ENCODE data around the gene BUD31. TPM values are rescaled to one million over a fixed set of nuclear protein-coding genes. Genes with fewer than 3 reads are reported as not detected.
"Not testable (repeated sequence)": the region's sequence is repeated elsewhere in the genome, so short reads cannot be mapped to it uniquely, and the experiment has no call there.

The BUD31 gene
- total RNA-seq, 1 donor from 2014 or later: 55.2 TPM

DNA sequence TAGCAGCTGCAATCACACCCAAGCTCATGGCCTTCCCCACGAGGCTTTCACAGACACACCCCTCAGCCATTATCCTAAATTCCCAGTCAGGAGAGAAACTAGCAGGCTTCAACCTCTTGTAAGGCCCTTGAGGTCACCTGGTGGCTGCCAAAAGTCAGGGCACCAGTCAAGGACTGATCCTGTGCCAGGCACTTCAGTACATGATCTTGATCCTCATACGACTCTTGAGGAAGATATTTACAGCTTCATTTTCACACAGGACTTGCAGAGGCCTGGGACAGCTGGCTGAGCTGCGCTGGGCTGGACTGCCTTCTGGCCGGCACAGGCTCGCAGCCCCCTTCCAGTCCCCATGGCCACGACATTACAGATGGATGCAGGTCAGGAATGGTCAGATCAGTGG is 9.2 kb upstream of the BUD31 start:
- DNase-seq: no peak

GRCh38 chr7:99402854-99403253 is 5.9 kb upstream of the BUD31 start:
- no peak for DNase-seq

DNA sequence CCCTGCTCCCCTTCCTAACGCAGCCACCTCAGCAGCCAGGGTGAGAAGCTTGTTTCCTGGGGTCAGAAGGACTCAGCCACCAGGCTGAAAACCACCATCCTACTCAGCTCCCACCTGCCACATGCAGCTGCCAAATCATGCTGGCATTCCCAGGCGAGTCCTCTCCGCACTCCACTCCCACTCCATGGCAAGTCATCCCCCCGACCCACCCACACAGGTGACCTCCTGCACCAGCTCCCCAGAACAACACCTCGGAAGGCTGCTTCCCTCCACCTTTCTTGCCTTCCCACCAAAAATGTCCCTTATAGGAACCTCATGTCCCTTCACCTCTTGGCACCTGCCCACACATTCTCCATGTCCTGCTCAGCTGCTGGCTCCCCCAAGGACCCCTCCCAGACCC is 5.0 kb upstream of the BUD31 start:
- no peak for DNase-seq

- no peak for DNase-seq
Measured at GRCh38 chr7:99404235-99404976, 4.4 kb upstream of the BUD31 start.

GRCh38 chr7:99404977-99405320 is 3.8 kb upstream of the BUD31 start:
- DNase-seq: no peak

DNA sequence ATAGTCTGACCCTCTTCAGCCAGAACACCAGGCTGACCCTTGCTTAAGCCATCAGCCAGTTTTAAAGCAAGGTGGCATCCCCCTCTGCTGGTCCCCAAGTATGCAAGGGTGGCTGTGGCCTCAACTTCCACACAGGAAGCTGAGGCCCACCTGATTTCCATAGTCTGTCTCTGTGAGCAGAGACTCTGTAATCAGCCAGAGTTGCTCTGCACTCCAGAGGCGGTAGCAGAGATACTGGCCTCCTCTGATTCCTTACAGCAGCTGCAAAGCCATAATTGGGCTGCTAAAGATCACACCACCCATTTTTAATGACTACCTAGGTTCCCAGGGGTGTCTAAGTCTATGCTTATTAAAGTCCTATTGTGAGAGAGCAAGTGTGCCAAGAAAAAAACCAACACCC is 2.2 kb upstream of the BUD31 start:
- DNase-seq: no peak

DNA sequence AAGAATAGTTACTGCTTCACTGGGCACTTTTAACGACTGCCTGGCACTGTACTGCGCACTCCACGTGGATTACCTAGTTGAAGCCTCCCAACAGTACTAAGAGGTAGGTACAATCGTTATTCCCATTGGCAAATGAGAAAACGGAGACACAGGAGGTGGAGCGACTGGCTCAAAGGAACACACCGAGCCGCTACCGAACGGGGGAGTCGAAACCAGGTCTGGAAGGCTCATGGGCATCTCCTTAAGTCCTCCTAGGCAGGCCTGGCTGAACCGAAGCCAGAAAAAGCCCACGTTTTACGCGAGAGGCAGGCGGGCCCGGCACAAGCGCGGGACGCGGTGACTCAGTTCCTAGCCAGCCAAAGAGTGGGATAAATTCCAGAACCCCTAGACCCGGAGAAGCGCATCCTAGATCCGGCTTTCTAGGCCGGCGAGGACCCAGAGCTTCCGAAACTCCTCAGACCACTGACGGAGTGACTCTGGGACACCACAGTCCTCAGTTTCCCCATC is 844 bp upstream of the BUD31 start:
- DNase-seq: peak; percentile 57

DNA sequence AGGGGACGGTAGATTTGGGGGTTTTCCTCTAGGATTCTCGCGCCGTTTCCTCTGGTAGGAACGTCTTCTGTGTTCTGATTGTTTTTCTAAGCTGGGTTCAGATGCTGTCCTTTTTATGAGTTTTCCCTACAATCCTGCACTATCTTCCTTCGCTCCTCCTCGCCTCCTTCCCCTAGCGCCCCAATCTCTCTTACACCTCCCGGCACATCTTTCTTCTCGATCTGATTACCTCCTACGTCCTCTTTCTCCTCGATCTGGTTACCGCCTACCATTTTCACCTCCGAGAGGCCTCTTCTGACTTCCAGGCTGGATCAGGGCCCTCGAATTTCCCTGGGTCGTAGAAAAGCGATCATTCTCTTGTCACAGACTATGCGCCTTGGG is 413 bp downstream of the BUD31 start:
- no peak for DNase-seq

- no peak for DNase-seq
Measured at GRCh38 chr7:99409806-99410205, 1.0 kb downstream of the BUD31 start.

GRCh38 chr7:99410635-99411034 is 1.9 kb downstream of the BUD31 start:
- no peak for DNase-seq

GRCh38 chr7:99415513-99416127 is 6.9 kb downstream of the BUD31 start:
- DNase-seq: not testable (repeated sequence)

GRCh38 chr7:99418260-99418659 is 9.5 kb downstream of the BUD31 start:
- no peak for DNase-seq

DNA sequence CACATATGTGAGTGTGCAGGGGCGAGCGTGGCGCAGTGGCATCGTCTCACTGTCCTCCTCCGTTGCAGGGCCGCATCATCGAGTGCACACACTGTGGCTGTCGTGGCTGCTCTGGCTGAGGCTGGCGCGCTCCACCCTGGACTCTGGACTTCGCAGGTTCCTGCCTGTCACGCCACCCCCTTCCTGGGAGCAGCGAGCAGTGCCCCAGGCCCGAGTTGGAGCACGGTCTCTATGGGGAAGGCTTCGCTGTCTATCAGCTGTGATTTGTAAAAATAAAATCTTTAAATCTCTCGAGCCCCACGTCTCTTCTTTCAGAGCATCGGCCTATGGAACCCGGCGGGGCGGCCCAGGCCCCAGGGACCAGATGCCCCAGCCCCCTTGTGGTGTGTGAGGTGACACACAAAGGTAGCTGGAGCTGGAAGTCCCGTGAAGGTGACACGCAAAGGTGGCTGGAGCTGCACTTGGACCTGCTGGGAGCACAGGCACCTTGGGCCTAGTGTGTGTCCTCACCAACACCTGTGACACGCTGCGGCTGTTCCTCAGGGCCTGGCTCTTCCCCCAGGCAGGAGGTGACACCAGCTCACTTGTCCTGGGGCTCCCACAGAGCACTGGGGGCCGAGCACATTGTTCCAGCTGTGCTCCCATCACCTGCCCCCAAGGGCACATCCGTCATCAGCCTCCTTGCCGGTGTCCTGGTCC is 10.7 kb downstream of the BUD31 start:
- no peak for DNase-seq

- DNase-seq: no peak
Measured at GRCh38 chr7:99420213-99420612, 11.4 kb downstream of the BUD31 start.

DNA sequence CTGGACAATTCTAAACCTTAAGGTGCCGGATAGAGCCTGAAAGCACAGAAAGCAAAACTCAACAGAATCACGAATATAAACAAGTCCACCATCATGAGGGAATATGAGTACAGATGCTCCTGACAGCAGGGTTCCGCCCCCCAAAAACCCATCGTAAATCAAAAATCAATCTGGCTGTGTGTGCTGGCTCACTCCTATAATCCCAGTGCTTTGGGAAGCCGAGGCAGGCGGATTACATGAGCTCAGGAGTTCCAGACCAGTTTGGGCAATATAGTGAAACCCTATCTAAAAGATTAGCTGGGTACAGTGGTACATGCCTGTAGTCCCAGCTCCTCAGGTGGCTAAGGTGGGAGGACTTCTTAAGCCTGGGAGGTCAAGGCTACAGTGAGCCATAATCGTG is 12.2 kb downstream of the BUD31 start:
- no peak for DNase-seq

GRCh38 chr7:99422186-99422585 is 13.4 kb downstream of the BUD31 start:
- no peak for DNase-seq

DNA sequence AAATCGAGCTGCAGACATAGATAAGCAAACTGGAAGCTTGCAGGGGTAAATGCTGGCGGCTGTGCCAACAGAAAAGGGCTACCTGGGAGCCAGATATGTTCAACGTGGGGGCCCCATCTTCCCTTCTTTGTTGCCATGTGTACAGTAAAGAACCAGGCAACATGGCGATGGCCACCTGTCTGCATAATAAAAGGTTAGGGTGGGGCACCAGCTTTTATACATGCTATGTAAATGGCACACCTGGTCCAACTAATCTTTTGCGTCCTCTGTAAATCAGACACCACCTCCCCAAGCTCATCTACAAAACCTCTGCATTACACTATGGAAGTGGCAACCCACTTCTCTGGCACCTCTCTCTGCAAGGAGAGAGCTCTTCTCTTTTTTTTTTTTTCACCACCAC is 13.9 kb downstream of the BUD31 start:
- DNase-seq: no peak

GRCh38 chr7:99424932-99425730 is 16.4 kb downstream of the BUD31 start:
- no peak for DNase-seq

DNA sequence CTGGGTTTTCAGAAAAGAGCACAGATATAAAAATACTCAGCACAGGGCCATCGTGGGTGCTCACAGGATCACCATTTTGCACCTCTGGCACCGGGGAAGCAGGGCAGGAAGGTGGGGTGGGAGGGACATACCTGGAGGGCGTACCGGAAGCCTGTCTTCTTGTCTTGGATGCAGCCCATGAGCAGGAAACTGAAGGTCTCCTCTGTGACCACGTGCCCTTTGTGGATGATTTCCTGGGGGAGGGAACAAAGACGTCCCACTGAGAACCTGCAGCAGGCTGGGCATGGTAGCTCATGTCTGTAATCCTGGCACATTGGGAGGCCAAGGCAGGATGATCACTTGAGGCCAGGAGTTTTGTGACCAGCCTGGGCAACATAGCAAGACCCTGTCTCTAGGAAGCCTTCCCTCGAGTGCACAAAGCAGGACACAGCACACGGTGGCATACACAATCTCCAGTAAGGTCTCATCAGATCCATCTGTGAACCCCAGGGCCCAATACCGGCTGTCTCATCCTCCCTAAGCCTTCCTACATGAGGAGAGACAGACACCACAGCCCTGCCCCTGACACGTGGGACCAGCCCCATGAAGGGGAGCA is 20.3 kb downstream of the BUD31 start:
- DNase-seq: no peak

GRCh38 chr7:99429756-99430155 is 21.0 kb downstream of the BUD31 start:
- DNase-seq: no peak

DNA sequence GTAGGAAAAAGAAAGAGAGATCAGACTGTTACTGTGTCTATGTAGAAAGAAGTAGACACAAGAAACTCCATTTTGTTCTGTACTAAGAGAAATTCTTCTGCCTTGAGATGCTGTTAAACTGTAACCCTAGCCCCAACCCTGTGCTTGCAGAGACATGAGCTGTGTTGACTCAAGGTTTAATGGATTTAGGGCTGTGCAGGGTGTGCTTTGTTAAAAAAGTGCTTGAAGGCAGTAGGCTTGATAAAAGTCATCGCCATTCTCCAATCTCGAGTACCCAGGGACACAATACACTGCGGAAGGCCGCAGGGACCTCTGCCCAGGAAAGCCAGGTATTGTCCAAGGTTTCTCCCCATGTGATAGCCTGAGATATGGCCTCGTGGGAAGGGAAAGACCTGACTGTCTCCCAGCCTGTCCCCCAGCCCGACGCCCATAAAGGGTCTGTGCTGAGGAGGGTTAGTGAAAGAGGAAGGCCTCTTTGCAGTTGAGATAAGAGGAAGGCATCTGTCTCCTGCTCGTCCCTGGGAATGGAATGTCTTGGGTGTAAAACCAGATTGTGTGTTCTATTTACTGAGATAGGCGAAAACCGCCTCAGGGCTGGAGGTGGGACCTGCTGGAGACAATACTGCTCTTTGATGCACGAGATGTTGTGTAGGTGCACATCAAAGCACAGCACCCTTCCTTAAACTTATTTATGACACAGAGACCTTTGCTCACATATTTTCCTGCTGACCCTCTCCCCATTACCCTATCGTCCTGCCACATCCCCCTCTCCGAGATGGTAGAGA is 23.2 kb downstream of the BUD31 start:
- DNase-seq: not testable (repeated sequence)

- no peak for DNase-seq
Measured at GRCh38 chr7:99433158-99433557, 24.4 kb downstream of the BUD31 start.

Measured in occipital lobe (tissue), 2 donors.